Measurements from ENCODE around the gene GLYAT. TPM values are rescaled to one million over a fixed set of nuclear protein-coding genes. Genes with fewer than 3 reads are reported as not detected.

GLYAT gene
- total and polyA plus RNA-seq, 2 donors from 2014 or later = 57.8 to 480 TPM

DNA sequence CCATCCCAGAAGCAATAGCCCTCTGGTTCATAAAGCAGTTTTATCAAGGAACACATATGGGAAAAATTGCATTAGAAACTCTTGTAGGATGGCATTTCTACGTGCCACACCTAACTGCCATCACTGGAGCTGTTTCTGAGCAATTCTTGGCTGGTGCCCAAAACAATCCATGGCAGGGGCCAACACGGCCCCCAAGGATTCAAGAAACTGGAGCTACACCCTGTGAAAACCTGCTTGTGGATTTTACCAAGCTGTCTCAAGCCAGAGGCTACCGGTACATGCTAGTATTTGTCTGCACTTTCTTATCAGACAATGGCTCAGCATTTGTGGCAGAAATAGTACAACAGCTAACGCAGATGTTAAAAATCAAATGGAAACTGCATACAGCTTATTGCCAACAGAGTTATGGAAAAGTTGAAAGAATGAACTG lies 42.4 kb upstream of the GLYAT start:
- TF ChIP-seq, protein P1, sequence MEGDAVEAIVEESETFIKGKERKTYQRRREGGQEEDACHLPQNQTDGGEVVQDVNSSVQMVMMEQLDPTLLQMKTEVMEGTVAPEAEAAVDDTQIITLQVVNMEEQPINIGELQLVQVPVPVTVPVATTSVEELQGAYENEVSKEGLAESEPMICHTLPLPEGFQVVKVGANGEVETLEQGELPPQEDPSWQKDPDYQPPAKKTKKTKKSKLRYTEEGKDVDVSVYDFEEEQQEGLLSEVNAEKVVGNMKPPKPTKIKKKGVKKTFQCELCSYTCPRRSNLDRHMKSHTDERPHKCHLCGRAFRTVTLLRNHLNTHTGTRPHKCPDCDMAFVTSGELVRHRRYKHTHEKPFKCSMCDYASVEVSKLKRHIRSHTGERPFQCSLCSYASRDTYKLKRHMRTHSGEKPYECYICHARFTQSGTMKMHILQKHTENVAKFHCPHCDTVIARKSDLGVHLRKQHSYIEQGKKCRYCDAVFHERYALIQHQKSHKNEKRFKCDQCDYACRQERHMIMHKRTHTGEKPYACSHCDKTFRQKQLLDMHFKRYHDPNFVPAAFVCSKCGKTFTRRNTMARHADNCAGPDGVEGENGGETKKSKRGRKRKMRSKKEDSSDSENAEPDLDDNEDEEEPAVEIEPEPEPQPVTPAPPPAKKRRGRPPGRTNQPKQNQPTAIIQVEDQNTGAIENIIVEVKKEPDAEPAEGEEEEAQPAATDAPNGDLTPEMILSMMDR (IDR thresholded peaks at IDR 0.05; ENCODE audit: borderline replicate concordance, extremely low read depth, insufficient read depth) = no peak
- Histone ChIP-seq H3K9ac (ENCODE audit: low read length in 3 of 3) (no peak overlapping the region), H3K4me1 (ENCODE audit: control insufficient read depth in 2 of 3, insufficient read depth in 2 of 3, low read depth in 1 of 3, low read length in 3 of 3) (no peaks in the 10 kb centered on the region), H3K27me3 (ENCODE audit: control insufficient read depth, insufficient read depth, low read length) (no peaks in the 10 kb centered on the region), H3K27ac (ENCODE audit: low read depth in 2 of 2, low read length in 2 of 2) (no peak overlapping the region), H3K9me3 (ENCODE audit: control insufficient read depth in 2 of 3, insufficient read depth in 1 of 3, low read length in 3 of 3) (no peaks in the 10 kb centered on the region), H3K4me3 (ENCODE audit: low read length in 3 of 3) (no peak overlapping the region), H3K36me3 (ENCODE audit: control insufficient read depth in 2 of 3, insufficient read depth in 3 of 3, low read length in 3 of 3) (no peaks in the 10 kb centered on the region)
- DNase-seq = no peak
- intact Hi-C loops (cut with DNase I) = no loop called here
- FAIRE-seq = no peak

DNA sequence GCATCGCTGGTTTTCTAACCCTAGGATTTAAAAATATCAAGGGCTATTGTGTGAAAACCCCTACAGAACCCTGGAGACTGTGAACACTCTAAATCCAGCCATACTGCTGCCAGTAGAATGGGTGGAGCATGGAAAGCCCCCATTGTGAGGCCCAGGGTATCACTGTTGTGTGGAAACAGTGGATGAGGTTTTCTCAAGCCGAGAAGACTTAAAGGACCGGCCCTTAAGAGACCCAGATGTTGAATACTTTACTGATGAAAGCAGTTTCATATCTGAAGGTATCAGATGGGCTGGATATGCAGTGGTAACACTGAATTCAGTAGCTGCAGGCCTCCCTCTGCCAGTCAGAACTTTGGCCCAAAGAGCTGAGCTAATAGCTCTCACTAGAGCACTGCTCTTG lies 41.6 kb upstream of the GLYAT start:
- DNase-seq = no peak
- TF ChIP-seq, protein P1 (IDR thresholded peaks at IDR 0.05; ENCODE audit: borderline replicate concordance, extremely low read depth, insufficient read depth) = no peak
- no peak overlapping the region for H3K4me3 ChIP-seq (ENCODE audit: low read length in 3 of 3)
- no peaks in the 10 kb centered on the region for H3K9me3 ChIP-seq (ENCODE audit: control insufficient read depth in 2 of 3, insufficient read depth in 1 of 3, low read length in 3 of 3)
- H3K36me3 ChIP-seq (ENCODE audit: control insufficient read depth in 2 of 3, insufficient read depth in 3 of 3, low read length in 3 of 3) = no peaks in the 10 kb centered on the region
- H3K27me3 ChIP-seq (ENCODE audit: control insufficient read depth, insufficient read depth, low read length) = no peaks in the 10 kb centered on the region
- no peak overlapping the region for H3K9ac ChIP-seq (ENCODE audit: low read length in 3 of 3)
- no peak for FAIRE-seq
- no peaks in the 10 kb centered on the region for H3K4me1 ChIP-seq (ENCODE audit: control insufficient read depth in 2 of 3, insufficient read depth in 2 of 3, low read depth in 1 of 3, low read length in 3 of 3)
- intact Hi-C loops (cut with DNase I) = no loop called here
- H3K27ac ChIP-seq (ENCODE audit: low read depth in 2 of 2, low read length in 2 of 2) = no peak overlapping the region

DNA sequence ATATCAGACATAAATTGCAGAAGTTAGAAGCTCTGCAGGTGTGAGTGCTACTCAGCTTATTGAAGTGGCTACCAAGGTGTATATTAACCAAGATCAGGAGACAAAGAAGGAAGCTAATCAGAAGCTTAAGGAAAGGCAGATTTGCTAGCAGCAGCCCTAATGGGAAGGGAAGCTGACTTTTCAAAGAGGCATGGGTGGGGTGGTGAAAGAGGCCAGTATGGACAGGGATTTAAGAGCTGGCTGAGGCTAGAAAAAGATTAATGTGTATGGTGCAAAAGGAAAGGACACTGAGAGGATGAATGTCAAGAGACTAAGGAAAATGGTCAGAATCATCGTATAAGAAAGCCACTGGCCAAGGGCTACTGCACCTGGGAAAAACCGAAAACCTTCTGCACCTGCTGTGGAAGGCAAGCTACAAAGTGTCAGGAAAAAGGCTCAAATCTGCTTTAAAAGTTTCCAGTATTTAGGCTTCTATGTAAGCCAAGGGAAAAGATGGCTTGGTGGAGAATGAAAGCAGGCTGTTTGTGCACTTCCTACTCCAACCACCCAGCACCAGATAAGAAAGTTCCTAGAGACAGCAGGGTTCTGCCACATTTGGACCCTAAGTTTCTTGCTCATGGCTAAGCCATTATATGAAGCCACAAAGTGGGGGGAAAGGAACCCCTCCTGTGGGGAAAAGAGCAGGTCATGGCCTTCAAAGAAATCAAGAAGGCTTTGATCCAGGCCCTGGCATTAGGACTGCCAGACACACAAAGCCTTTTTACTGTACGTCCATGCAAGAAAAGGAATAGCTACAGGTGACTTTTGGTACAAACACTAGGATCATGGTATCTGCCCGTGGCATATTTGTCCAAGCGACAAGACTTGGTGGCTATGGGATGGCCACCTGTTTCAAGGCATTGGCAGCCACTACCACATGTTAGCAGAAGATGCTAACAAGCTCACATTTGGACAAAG lies 40.9 kb upstream of the GLYAT start:
- Histone ChIP-seq H3K9ac (ENCODE audit: low read length in 3 of 3) (no peak overlapping the region), H3K4me3 (ENCODE audit: low read length in 3 of 3) (no peak overlapping the region), H3K4me1 (ENCODE audit: control insufficient read depth in 2 of 3, insufficient read depth in 2 of 3, low read depth in 1 of 3, low read length in 3 of 3) (no peaks in the 10 kb centered on the region), H3K27me3 (ENCODE audit: control insufficient read depth, insufficient read depth, low read length) (no peaks in the 10 kb centered on the region), H3K27ac (ENCODE audit: low read depth in 2 of 2, low read length in 2 of 2) (no peak overlapping the region), H3K9me3 (ENCODE audit: control insufficient read depth in 2 of 3, insufficient read depth in 1 of 3, low read length in 3 of 3) (no peaks in the 10 kb centered on the region), H3K36me3 (ENCODE audit: control insufficient read depth in 2 of 3, insufficient read depth in 3 of 3, low read length in 3 of 3) (no peaks in the 10 kb centered on the region)
- FAIRE-seq = no peak
- TF ChIP-seq, protein P1 (IDR thresholded peaks at IDR 0.05; ENCODE audit: borderline replicate concordance, extremely low read depth, insufficient read depth) = no peak
- intact Hi-C loops (cut with DNase I) = no loop called here
- no peak for DNase-seq

All from kidney (tissue), 14 donors.